HG02763 (cell line): Measurements from ENCODE around the gene SETD9.
A peak's percentile ranks its signal among the peaks of the same experiment; 100 is the strongest.

ENCODE experiments used
- ATAC-seq: cut with Tn5 transposase; IDR thresholded peaks from one replicate; pipeline ENCODE4 v1.9.1; 2021; ENCODE audit warnings: mild to moderate bottlenecking, moderate library complexity; ENCODE audit not compliant: unreplicated experiment

SETD9 gene, protein sequence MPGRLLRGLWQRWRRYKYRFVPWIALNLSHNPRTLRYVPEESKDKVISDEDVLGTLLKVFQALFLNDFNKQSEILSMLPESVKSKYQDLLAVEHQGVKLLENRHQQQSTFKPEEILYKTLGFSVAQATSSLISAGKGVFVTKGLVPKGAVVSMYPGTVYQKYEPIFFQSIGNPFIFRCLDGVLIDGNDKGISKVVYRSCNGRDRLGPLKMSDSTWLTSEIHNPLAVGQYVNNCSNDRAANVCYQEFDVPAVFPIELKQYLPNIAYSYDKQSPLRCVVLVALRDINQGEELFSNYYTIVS

DNA sequence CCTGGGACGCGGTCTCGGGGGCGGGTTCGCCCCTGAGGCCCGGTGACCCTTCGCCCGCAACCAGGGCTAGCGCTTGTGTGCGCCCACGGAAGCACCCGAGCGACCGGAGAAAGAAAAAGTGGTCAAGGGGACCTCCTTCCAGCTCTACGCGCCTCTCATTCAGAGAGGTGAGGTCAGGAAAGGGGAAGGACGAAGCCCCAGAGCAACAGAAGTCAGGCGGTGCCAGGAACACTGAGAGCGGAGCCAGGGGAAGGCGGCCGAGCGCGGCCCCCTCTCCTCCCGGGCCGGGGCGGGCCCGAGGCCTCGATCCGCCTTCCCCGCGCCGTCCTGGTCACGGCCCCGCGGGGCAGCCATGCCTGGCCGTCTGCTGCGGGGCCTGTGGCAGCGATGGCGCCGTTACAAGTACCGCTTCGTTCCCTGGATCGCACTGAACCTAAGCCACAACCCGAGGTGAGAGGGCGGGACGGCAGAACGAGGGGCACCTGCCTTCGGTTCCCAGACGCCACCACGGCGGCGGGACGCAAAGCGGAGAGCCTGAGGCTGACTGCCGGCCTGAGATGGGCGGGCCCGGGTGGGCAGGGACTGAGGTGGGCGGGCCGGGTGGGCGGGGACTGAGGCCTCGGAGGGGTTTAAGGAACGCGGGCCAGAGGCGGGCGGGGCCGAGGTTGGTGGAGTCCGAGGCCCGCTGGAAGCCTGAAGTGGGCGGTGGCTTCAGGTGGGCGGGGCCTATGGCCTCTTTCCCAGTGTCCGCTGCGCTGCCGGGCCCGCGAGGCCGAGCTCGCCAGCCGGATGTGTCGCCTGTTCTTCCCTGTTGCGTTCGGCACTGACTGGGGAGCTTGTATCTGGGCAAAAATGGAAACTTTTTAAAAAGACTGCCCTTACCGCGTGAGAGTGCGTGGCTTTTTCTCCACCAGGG lies at the start of gene SETD9:
Gene SETD9 (plus strand): TSS at position 303 of the 916 bp plus-strand sequence. CDS start 50 bp downstream, at position 353.
- peak; percentile 83 for ATAC-seq

GRCh38 chr5:56861893-56862485 lies 47.4 kb upstream of the SETD9 start:
- ATAC-seq, result no peak

- ATAC-seq, result no peak
Observed at GRCh38 chr5:56862909-56863308, 46.5 kb upstream of the SETD9 start.

- ATAC-seq, result no peak
Observed at GRCh38 chr5:56871777-56872176, 37.6 kb upstream of the SETD9 start.

DNA sequence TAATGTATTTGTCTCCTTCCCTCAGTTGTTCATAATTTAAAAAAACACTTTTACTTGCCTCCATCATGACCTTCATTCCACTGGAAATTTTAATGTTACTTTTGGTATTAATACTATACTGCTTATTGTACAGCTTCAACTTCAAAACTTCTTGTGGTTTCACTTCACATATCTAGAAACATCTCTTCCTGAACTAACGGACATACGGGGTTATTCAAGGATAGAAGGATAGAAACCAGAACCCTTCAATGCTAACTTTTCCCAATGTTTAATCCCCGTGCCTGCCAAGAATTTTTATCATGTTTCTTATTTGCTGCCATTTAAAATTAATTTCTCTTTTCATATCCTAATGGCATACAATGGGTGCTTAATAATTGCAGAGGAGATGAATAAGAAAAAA lies 36.3 kb upstream of the SETD9 start:
- no peak for ATAC-seq

- ATAC-seq, result no peak
Observed at GRCh38 chr5:56876327-56876726, 33.1 kb upstream of the SETD9 start.

DNA sequence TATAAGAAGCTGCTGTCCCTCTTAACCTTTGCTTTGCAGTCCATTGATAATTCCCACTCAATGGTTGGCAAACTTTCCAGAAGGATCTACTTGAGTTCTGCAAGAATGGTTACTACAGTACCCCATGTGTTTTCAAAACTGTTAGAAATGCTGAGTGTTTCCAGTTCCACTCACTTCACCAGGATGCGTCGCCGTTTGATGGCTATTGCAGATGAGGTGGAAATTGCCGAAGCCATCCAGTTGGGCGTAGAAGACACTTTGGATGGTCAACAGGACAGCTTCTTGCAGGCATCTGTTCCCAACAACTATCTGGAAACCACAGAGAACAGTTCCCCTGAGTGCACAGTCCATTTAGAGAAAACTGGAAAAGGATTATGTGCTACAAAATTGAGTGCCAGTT lies 27.8 kb upstream of the SETD9 start:
- ATAC-seq, result no peak

- ATAC-seq, result no peak
Observed at GRCh38 chr5:56893251-56893951, 16.0 kb upstream of the SETD9 start.

DNA sequence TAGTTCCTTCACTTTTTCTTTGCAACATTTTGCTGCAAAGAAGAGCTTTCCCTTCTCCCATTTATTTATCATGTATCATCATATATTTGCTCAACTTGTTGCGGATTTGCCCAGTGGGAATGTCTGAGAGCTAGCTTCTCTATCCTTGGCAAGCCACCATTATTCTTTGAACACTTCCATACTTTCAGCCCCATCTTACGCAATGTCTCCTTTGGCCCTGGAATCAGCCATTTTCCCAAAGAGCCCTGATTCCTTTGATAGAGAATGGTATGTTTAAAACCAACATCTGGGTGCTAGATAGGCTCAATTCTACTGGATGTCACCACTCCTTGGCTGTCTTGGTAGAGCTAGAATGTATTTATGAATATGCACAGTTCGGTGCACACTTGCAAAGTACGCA lies 12.6 kb upstream of the SETD9 start:
- no peak for ATAC-seq

GRCh38 chr5:56898213-56898612 lies 11.2 kb upstream of the SETD9 start:
- ATAC-seq, result no peak

- ATAC-seq, result no peak
Observed at GRCh38 chr5:56900395-56900794, 9.0 kb upstream of the SETD9 start.

DNA sequence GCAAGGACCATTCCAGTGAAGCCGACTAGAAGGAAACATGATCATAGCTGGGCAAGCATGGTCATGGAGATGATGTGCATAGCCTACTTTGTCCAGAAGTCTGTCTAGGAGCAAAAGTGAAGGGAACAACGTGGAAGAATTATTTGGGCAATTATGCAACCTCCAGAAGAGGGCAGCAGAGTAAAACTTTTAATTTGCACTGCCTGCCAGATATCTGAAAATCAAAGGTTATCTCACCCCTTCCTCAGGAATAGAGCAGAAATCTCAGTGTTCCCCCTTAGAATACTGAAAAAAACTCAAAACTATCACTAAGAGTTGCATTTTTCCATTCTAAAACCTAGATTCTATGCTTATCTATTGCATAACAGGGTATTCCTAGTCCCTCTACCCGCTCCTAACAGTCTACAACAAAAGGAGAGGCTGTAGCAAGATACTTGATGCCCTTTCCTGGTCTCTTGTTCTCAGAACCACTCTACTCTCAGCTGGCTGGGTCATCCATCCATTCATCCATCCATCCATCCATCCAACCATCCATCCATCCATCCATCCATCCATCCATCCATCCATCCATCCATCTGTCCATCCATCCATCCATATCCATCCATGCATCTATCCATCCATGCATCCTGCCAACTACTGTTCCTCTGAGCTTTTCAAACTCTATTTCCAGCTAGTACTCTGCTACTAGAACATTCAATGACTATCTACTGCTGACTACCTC lies 8.4 kb upstream of the SETD9 start:
- peak; percentile 42 for ATAC-seq

GRCh38 chr5:56908942-56909293 lies 478 bp upstream of the SETD9 start:
- peak; percentile 31 for ATAC-seq

DNA sequence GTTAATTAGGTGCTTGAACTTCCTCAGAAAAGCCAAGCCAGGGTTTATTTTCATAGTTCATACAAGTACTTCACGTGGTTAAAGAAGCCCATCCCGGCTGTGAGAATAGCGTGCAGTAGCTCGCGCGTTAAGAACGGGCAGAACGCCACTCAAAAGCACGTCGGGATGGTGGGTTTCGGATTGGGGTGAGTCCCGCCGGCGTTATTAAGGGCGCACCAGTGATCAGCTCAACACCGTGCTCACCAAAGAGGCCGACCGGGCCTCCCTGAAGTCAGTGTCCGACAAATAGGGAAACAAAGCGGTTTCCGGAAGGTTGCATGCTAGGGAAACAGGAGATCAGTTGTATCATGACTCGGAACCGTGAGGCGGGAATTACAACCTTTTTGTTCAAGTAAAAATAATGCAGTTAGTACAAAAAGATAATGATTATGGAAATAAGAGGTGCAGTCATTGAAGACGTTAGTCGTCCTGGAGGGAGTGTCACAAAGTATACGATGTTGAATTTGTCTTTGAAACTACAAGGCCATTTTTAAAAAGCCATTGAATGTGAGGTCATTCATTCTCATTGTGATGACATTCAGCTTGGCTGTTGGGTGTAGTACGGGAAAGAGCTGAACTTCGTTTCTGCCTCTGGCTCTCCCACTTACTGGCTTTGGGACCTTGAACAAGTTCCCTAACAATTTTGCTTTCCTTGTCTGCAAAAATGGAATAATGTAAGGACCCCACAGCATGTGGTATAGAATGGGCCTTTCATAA lies 992 bp downstream of the SETD9 start:
- ATAC-seq, result peak; percentile 13

DNA sequence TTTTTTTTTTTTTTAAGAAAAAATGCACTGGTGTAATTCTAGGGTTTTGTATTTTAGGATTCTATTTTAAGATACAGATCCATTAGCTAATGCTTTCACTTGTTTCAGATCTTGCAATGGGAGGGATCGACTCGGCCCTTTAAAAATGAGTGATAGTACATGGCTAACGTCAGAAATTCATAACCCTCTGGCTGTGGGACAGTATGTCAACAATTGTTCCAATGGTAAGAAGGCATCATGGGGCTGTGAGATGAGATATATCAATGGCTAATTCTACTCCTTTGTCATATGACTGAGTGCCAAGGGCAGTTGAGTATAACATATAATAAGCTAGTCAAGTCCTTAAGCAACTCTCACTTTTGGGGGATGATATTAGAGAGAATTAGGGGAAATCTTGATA lies 4.4 kb downstream of the SETD9 start:
- no peak for ATAC-seq

GRCh38 chr5:56914678-56915077 lies 5.3 kb downstream of the SETD9 start:
- ATAC-seq, result no peak

- ATAC-seq, result no peak
Observed at GRCh38 chr5:56917534-56917933, 8.1 kb downstream of the SETD9 start.

DNA sequence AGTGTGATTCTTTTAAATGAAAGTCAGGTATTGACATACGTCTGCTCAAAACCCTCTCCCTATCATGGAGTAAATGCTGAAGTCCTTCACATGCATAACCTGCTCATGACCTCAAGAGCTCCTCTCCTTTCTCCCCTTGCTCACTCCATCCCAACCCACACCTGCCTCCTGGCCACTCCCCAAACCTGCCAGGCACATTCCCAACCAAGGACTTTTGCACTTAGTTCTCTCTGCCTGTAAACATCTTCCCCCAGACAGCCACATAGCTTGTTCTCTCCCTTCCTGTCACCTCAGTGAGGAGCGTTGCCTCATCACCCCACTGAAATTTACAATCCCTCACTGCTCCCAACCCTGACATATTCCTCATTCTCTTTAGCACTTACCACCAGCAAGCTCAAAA lies 8.7 kb downstream of the SETD9 start:
- ATAC-seq, result no peak

DNA sequence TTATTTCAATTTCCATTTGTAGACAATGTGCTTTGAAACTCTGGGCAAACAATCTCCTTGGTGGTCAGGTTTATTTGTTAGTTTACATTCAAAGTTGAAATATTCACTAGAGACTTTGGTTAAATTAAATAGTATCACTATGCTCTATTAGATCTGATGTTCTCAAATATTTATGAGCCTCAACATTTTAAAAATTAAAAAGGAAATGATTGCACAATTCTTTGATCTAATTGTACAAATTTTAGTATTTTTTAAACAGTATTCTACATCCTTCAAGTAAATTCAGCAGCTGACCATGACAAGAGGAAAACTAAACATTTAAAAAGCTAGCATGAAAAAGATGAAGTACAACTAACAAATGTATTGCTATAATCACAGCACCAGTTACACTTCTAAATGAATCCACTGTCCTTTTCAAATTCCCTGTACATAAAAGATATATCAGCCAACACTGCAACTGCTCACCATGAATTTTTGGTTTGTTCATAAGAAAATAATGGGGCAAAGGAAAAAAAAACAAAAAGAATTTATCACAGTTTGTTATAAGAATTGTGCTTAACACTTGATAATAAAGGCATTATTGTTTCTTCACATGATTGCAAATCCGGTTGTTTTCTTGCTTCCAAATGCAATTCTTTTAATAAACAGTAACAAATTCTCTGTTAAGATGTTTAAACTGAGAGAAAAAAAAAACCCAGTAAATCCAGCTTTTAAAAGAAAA lies 10.7 kb downstream of the SETD9 start:
- ATAC-seq, result no peak
